ENCODE data around the gene C1QTNF1.

DNA sequence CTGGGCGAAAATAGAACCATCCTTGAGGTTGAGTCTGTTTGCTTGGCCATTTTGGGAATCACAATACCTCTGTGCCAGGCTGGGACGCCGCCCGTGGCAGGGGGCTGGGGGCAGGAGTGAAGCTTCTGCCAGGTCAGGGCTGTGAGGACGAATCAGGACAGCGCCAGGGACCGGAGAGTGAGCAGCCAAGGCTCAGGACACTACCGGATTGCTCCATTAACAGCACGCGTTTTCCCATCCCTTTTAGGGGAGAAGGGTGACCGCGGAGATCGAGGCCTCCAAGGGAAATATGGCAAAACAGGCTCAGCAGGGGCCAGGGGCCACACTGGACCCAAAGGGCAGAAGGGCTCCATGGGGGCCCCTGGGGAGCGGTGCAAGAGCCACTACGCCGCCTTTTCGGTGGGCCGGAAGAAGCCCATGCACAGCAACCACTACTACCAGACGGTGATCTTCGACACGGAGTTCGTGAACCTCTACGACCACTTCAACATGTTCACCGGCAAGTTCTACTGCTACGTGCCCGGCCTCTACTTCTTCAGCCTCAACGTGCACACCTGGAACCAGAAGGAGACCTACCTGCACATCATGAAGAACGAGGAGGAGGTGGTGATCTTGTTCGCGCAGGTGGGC is 23.4 kb downstream of the C1QTNF1 start:
- TF ChIP-seq EZH2 (IDR thresholded peaks at IDR 0.05; ENCODE audit: borderline replicate concordance) (no peak), EZH2phosphoT487 (IDR thresholded peaks at IDR 0.05; ENCODE audit: low read depth, severe bottlenecking, unreplicated experiment) (no peak)
- TF ChIP-seq, protein P1, sequence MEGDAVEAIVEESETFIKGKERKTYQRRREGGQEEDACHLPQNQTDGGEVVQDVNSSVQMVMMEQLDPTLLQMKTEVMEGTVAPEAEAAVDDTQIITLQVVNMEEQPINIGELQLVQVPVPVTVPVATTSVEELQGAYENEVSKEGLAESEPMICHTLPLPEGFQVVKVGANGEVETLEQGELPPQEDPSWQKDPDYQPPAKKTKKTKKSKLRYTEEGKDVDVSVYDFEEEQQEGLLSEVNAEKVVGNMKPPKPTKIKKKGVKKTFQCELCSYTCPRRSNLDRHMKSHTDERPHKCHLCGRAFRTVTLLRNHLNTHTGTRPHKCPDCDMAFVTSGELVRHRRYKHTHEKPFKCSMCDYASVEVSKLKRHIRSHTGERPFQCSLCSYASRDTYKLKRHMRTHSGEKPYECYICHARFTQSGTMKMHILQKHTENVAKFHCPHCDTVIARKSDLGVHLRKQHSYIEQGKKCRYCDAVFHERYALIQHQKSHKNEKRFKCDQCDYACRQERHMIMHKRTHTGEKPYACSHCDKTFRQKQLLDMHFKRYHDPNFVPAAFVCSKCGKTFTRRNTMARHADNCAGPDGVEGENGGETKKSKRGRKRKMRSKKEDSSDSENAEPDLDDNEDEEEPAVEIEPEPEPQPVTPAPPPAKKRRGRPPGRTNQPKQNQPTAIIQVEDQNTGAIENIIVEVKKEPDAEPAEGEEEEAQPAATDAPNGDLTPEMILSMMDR (IDR thresholded peaks at IDR 0.05; ENCODE audit: poor library complexity), result no peak

All from hepatocyte (in vitro differentiated cells).